ENCODE data around the gene PIK3AP1. TPM values are rescaled to one million over a fixed set of nuclear protein-coding genes. Genes with fewer than 3 reads are reported as not detected.

The PIK3AP1 gene
- total RNA-seq, 1 donor from 2014 or later = 6.7 TPM

DNA sequence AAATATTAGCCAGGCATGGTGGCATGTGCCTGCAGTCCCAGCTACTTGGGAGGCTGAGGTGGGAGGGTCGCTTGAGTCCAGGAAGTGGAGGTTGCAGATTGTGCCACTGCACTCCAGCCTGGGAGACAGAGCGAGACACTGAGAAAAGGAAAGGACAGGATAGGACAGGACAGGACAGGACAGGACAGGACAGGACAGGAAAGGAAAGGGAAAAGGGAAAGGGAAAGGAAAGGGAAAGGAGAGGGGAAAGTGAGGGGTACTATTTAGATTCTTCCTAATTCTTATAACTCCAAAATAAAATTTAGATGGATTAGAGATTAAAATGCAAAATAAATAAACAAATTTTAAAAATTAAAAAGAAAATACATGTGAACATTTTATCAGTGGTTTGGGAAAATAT lies 58.7 kb downstream of the PIK3AP1 start:
- Mint-ChIP-seq H3K27ac (ENCODE audit: unreplicated experiment) (no peak overlapping the region), H3K4me3 (ENCODE audit: unreplicated experiment) (no peak overlapping the region), H3K4me1 (ENCODE audit: low read depth, unreplicated experiment) (peaks cover 31% of the 10 kb centered on the region), H3K27me3 (ENCODE audit: low read depth, unreplicated experiment) (no peaks in the 10 kb centered on the region), H3K9me3 (ENCODE audit: unreplicated experiment) (no peaks in the 10 kb centered on the region), H3K36me3 (ENCODE audit: low read depth, unreplicated experiment) (no peaks in the 10 kb centered on the region)
- H3K9me3 ChIP-seq (ENCODE audit: insufficient read depth, low read depth, low read length) = no peaks in the 10 kb centered on the region
- peaks cover 2% of the 10 kb centered on the region for H3K27me3 ChIP-seq (ENCODE audit: insufficient read depth, low read length)
- TF ChIP-seq, protein P1, sequence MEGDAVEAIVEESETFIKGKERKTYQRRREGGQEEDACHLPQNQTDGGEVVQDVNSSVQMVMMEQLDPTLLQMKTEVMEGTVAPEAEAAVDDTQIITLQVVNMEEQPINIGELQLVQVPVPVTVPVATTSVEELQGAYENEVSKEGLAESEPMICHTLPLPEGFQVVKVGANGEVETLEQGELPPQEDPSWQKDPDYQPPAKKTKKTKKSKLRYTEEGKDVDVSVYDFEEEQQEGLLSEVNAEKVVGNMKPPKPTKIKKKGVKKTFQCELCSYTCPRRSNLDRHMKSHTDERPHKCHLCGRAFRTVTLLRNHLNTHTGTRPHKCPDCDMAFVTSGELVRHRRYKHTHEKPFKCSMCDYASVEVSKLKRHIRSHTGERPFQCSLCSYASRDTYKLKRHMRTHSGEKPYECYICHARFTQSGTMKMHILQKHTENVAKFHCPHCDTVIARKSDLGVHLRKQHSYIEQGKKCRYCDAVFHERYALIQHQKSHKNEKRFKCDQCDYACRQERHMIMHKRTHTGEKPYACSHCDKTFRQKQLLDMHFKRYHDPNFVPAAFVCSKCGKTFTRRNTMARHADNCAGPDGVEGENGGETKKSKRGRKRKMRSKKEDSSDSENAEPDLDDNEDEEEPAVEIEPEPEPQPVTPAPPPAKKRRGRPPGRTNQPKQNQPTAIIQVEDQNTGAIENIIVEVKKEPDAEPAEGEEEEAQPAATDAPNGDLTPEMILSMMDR (IDR thresholded peaks at IDR 0.05; ENCODE audit: insufficient read depth, low read depth, low read length) = no peak
- TF ChIP-seq EZH2 (IDR thresholded peaks at IDR 0.05; ENCODE audit: insufficient read depth, low read length) = no peak
- no peaks in the 10 kb centered on the region for H3K79me2 ChIP-seq (ENCODE audit: insufficient read depth, low read length)
- H3K36me3 ChIP-seq (ENCODE audit: insufficient read depth, low read length) = no peaks in the 10 kb centered on the region
- H4K20me1 ChIP-seq (ENCODE audit: insufficient read depth, low read length) = no peaks in the 10 kb centered on the region
- no peak overlapping the region for H2AFZ ChIP-seq (ENCODE audit: low read depth, low read length)
- FAIRE-seq (no peak), DNase-seq (ENCODE audit: low read depth) (no peak)
- H3K4me2 ChIP-seq (ENCODE audit: low read length) = no peak overlapping the region
- no peak overlapping the region for H3K27ac ChIP-seq (ENCODE audit: low read depth, low read length)
- no peak overlapping the region for H3K4me3 ChIP-seq (ENCODE audit: insufficient read depth, low read depth, low read length)
- H3K4me1 ChIP-seq (ENCODE audit: insufficient read depth, low read length) = peaks cover 16% of the 10 kb centered on the region
- no peak overlapping the region for H3K9ac ChIP-seq (ENCODE audit: low read length)

DNA sequence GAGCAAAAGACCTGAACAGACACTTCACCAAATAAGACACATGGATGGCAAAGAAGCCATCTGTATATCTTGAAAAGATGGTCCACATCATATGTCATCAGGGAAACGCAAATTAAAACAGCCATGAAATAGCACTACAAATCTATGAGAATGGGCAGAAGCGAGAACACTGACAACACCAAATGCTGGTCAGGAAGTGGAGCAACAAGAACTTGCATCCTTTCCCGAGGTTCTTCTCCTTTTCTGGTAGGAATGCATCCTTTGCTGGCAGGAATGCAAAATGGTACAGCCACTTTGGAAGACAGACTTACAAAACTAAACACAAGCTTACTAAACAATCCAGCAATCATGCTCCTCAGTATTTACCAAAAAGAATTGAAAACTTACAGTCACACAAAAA lies 60.0 kb downstream of the PIK3AP1 start:
- no peak overlapping the region for H3K27ac Mint-ChIP-seq (ENCODE audit: unreplicated experiment)
- TF ChIP-seq, protein P1 (IDR thresholded peaks at IDR 0.05; ENCODE audit: insufficient read depth, low read depth, low read length) = no peak
- no peak for TF ChIP-seq EZH2 (IDR thresholded peaks at IDR 0.05; ENCODE audit: insufficient read depth, low read length)
- no peak overlapping the region for H3K27ac ChIP-seq (ENCODE audit: low read depth, low read length)

DNA sequence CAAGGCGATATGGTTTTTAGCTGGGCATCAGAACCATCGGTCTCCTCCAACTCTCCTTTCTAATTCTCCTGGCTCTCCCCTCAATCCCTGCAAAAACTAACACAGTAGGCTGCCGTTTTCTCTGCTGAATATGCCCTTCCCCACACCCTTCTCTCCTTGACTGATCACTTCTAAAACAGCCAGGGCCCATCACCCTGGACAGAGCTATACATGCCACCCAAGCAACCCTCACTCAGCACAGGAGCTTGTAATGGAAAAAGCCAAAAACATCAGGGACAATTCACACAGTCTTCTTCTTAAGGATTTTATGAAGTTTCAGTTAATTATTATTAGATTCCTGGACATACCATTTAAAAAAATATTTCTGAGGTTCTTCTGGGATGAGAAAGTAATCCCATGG lies 61.5 kb downstream of the PIK3AP1 start:
- H3K4me2 ChIP-seq (ENCODE audit: low read length) = no peak overlapping the region
- FAIRE-seq (no peak), DNase-seq (ENCODE audit: low read depth) (no peak)
- no peaks in the 10 kb centered on the region for H3K4me1 ChIP-seq (ENCODE audit: insufficient read depth, low read length)
- H3K36me3 ChIP-seq (ENCODE audit: insufficient read depth, low read length) = no peaks in the 10 kb centered on the region
- H4K20me1 ChIP-seq (ENCODE audit: insufficient read depth, low read length) = no peaks in the 10 kb centered on the region
- Mint-ChIP-seq H3K36me3 (ENCODE audit: low read depth, unreplicated experiment) (peaks cover 6% of the 10 kb centered on the region), H3K4me3 (ENCODE audit: unreplicated experiment) (no peak overlapping the region), H3K27me3 (ENCODE audit: low read depth, unreplicated experiment) (peaks cover under 1% of the 10 kb centered on the region), H3K4me1 (ENCODE audit: low read depth, unreplicated experiment) (peaks cover 15% of the 10 kb centered on the region), H3K27ac (ENCODE audit: unreplicated experiment) (peak overlapping the region; percentile 35), H3K9me3 (ENCODE audit: unreplicated experiment) (peaks cover 4% of the 10 kb centered on the region)
- no peak overlapping the region for H3K27ac ChIP-seq (ENCODE audit: low read depth, low read length)
- H3K27me3 ChIP-seq (ENCODE audit: insufficient read depth, low read length) = peaks cover 2% of the 10 kb centered on the region
- H2AFZ ChIP-seq (ENCODE audit: low read depth, low read length) = no peak overlapping the region
- TF ChIP-seq, protein P1 (IDR thresholded peaks at IDR 0.05; ENCODE audit: insufficient read depth, low read depth, low read length) = no peak
- TF ChIP-seq EZH2 (IDR thresholded peaks at IDR 0.05; ENCODE audit: insufficient read depth, low read length) = no peak
- H3K9ac ChIP-seq (ENCODE audit: low read length) = no peak overlapping the region
- no peak overlapping the region for H3K4me3 ChIP-seq (ENCODE audit: insufficient read depth, low read depth, low read length)
- H3K79me2 ChIP-seq (ENCODE audit: insufficient read depth, low read length) = no peaks in the 10 kb centered on the region
- H3K9me3 ChIP-seq (ENCODE audit: insufficient read depth, low read depth, low read length) = no peaks in the 10 kb centered on the region

More for the DNA sequence above, 60.0 kb downstream of the PIK3AP1 start:
- Histone ChIP-seq H2AFZ (ENCODE audit: low read depth, low read length) (no peak overlapping the region), H4K20me1 (ENCODE audit: insufficient read depth, low read length) (no peaks in the 10 kb centered on the region), H3K4me3 (ENCODE audit: insufficient read depth, low read depth, low read length) (no peak overlapping the region), H3K9me3 (ENCODE audit: insufficient read depth, low read depth, low read length) (no peaks in the 10 kb centered on the region), H3K27me3 (ENCODE audit: insufficient read depth, low read length) (peaks cover 2% of the 10 kb centered on the region), H3K9ac (ENCODE audit: low read length) (no peak overlapping the region), H3K4me1 (ENCODE audit: insufficient read depth, low read length) (peaks cover 10% of the 10 kb centered on the region), H3K79me2 (ENCODE audit: insufficient read depth, low read length) (no peaks in the 10 kb centered on the region), H3K36me3 (ENCODE audit: insufficient read depth, low read length) (no peaks in the 10 kb centered on the region), H3K4me2 (ENCODE audit: low read length) (no peak overlapping the region)
- FAIRE-seq = no peak
- Mint-ChIP-seq H3K36me3 (ENCODE audit: low read depth, unreplicated experiment) (peaks cover 3% of the 10 kb centered on the region), H3K9me3 (ENCODE audit: unreplicated experiment) (peaks cover 4% of the 10 kb centered on the region), H3K4me1 (ENCODE audit: low read depth, unreplicated experiment) (peaks cover 25% of the 10 kb centered on the region), H3K4me3 (ENCODE audit: unreplicated experiment) (no peak overlapping the region), H3K27me3 (ENCODE audit: low read depth, unreplicated experiment) (no peaks in the 10 kb centered on the region)
- DNase-seq (ENCODE audit: low read depth) = no peak

All from astrocyte (in vitro differentiated cells and primary cell).